ENCODE data around the gene MAP7D1. TPM values are rescaled to one million over a fixed set of nuclear protein-coding genes. Genes with fewer than 3 reads are reported as not detected.

Gene MAP7D1
- total RNA-seq, 1 donor from 2014 or later: 363 TPM

DNA sequence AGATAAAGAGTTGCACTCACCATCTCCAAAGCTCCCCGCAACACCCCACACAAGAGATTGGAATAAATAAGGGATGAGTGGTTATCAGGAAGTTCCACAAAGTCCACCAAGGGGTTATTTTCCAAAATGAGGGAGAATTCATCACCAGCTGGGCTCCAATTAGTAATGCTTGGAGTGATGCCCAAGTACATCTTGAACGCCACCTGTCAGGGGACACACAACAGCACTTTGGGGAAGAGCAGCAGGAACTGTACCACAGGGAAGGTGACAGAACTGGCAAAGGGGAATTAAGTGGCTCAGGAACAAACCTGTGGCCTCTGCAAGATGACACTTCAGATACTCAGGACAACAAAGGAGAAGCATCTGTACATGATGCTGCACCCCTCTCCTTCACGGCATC lies 18.2 kb upstream of the MAP7D1 start:
- intact Hi-C loops (cut with micrococcal nuclease): no loop called here
- Histone ChIP-seq H3K4me1 (peaks cover 90% of the 10 kb centered on the region), H3K36me3 (peaks cover 32% of the 10 kb centered on the region), H3K9me3 (replicated peaks) (no peaks in the 10 kb centered on the region), H3K4me3 (no peak overlapping the region), H3K27me3 (ENCODE audit: low read depth) (no peaks in the 10 kb centered on the region), H3K27ac (replicated peaks) (no peak overlapping the region)
- no peak for TF ChIP-seq CTCF (IDR thresholded peaks at IDR 0.05; ENCODE audit: borderline replicate concordance)
- no peak for DNase-seq

GRCh38 chr1:36139521-36139920 lies 16.4 kb upstream of the MAP7D1 start:
- no peaks in the 10 kb centered on the region for H3K27me3 ChIP-seq (ENCODE audit: low read depth)
- H3K4me1 ChIP-seq: peaks cover 81% of the 10 kb centered on the region
- peaks cover 32% of the 10 kb centered on the region for H3K36me3 ChIP-seq
- no peak overlapping the region for H3K4me3 ChIP-seq
- intact Hi-C loops (cut with micrococcal nuclease): no loop called here
- DNase-seq: no peak
- TF ChIP-seq CTCF (IDR thresholded peaks at IDR 0.05; ENCODE audit: borderline replicate concordance): no peak
- H3K27ac ChIP-seq (replicated peaks): peak overlapping the region; percentile 21
- no peaks in the 10 kb centered on the region for H3K9me3 ChIP-seq (replicated peaks)

- no peak for TF ChIP-seq CTCF (IDR thresholded peaks at IDR 0.05; ENCODE audit: borderline replicate concordance)
- Histone ChIP-seq H3K4me1 (peaks cover 57% of the 10 kb centered on the region), H3K36me3 (peaks cover 28% of the 10 kb centered on the region), H3K27ac (replicated peaks) (peak overlapping the region; percentile 9), H3K4me3 (no peak overlapping the region), H3K9me3 (replicated peaks) (no peaks in the 10 kb centered on the region), H3K27me3 (ENCODE audit: low read depth) (no peaks in the 10 kb centered on the region)
- DNase-seq: no peak
- intact Hi-C loops (cut with micrococcal nuclease): loop anchor here (10.0 kb wide), 1 partner anchor 143 kb away; no protein-coding TSS in a partner anchor
These were observed 13.8 kb upstream of the MAP7D1 start for GRCh38 chr1:36142121-36142520.

DNA sequence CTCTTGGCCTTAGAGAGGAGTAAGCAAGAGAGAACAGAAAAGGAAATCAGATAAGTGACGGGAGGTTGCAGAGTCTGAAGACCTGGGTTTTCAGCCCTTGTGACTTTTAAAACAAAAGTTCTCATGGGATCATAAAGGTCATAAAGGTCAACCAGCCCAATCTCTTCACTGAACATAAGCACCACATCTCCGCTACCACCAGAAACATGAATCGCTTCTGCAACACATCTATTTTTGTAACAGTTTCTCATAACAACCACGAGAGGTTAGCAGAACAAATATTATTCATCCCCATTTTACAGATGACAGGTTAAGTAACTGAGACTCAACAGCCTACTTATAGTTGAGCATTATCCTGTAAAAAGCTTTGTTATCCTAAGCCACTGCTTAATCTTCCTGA lies 12.5 kb upstream of the MAP7D1 start:
- Histone ChIP-seq H3K4me3 (no peak overlapping the region), H3K27me3 (ENCODE audit: low read depth) (no peaks in the 10 kb centered on the region), H3K36me3 (peaks cover 15% of the 10 kb centered on the region), H3K9me3 (replicated peaks) (no peaks in the 10 kb centered on the region), H3K27ac (replicated peaks) (peak overlapping the region; percentile 9), H3K4me1 (peaks cover 58% of the 10 kb centered on the region)
- TF ChIP-seq CTCF (IDR thresholded peaks at IDR 0.05; ENCODE audit: borderline replicate concordance): no peak
- no peak for DNase-seq
- intact Hi-C loops (cut with micrococcal nuclease): loop anchor here (10.0 kb wide), 1 partner anchor 141 kb away; no protein-coding TSS in a partner anchor

- H3K4me3 ChIP-seq: no peak overlapping the region
- H3K4me1 ChIP-seq: peaks cover 62% of the 10 kb centered on the region
- no peak for TF ChIP-seq CTCF (IDR thresholded peaks at IDR 0.05; ENCODE audit: borderline replicate concordance)
- no peak for DNase-seq
- H3K36me3 ChIP-seq: peaks cover 5% of the 10 kb centered on the region
- no peak overlapping the region for H3K27ac ChIP-seq (replicated peaks)
- intact Hi-C loops (cut with micrococcal nuclease): loop anchor here (10.0 kb wide), 1 partner anchor 140 kb away; no protein-coding TSS in a partner anchor
- H3K27me3 ChIP-seq (ENCODE audit: low read depth): no peaks in the 10 kb centered on the region
- H3K9me3 ChIP-seq (replicated peaks): no peaks in the 10 kb centered on the region
These were observed 11.5 kb upstream of the MAP7D1 start for GRCh38 chr1:36144413-36144812.

Measured in left ventricle myocardium inferior (tissue), 1 donor.